HS-5 (cell line): ENCODE measurements around the gene PLXND1.
"Not testable (repeated sequence)": the region's sequence is repeated elsewhere in the genome, so short reads cannot be mapped to it uniquely, and the experiment has no call there.

Experiments used
- DNase-seq: peaks from one replicate; pipeline ENCODE4 v3.0.0-alpha.2; 2012; ENCODE audit warnings: low read depth

Gene PLXND1

DNA sequence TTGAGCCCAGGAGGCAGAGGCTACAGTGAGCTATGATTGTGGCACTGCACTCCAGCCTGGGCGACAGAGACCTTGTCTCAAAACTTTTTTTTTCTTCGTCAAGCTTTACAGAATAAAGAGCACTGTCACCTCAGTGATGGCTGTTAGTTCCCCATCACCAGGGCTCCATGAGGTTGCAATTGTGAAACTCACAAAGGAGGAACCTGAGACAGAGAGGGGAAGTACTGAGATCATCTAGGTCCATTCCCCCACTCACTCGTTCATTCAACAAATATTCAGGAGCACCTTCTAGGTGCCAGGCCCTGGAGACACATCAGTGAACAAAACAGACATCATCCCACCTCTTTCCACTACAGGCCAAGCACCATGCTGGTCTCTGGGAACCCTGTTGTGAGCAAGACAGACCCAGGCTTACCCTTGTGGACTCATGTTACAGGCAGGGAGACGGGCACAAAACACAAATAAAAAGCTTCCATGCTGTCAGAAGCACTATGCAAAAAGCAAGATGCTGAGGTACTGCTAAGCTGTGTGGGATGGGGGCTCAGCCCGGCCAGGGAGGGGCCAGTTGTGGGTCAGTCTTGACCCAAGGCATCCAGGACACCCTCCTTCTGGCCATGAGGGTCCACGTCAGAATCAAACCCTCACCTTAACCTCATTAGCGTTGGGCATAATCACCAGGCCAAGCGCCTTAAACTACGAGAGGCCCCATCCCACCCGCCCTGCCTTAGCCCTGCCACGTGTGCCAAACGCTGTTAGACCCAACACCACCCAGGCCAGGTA lies 80.2 kb downstream of the PLXND1 start:
- no peak for DNase-seq

DNA sequence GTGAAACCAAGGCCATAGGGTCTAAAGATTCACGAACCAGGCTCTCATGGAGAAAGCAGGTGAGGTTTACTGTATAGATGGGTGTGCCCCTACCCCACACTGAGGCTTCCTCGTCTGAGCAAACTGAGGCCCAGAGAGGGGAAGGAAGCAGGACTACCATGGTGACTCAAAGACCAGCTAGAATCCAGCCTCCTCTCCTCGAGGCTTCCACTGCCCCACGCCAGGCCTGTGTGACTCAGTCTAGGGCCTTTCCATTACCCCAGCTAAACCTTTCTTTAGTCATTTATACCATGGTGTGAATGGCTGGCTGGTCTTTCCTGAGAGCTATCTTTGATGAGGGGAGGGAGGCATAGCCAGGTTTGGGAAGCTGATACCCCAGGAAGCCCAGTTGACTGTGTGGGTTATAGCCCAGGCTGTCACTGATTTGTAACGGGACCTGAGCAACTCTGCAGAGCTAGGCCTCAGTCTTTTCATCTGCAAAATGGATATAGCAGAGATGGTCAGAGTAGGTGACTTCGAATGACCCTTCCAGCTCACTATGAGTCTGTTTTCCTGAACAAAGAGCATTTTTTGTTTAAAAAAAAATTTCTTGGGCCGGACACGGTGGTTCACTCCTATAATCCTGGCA lies 81.0 kb downstream of the PLXND1 start:
- DNase-seq: no peak

DNA sequence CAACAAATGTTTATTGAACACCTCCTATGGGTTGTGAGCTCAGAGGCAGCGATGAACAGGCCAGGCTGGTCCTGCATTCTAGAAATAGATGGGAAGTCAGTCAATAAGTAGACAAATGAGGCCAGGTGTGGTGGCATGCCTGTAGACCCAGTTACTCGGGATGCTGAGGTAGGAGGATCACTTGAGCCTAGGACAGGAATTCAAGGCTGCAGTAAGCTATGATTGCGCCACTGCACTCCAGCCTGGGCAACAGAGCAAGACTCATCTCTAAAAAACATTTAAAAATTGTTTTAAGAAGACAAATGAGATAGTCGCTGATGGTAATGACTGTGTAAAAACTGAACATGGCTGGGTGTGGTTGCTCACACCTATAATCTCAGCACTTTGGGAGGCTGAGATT lies 82.4 kb downstream of the PLXND1 start:
- DNase-seq: no peak

DNA sequence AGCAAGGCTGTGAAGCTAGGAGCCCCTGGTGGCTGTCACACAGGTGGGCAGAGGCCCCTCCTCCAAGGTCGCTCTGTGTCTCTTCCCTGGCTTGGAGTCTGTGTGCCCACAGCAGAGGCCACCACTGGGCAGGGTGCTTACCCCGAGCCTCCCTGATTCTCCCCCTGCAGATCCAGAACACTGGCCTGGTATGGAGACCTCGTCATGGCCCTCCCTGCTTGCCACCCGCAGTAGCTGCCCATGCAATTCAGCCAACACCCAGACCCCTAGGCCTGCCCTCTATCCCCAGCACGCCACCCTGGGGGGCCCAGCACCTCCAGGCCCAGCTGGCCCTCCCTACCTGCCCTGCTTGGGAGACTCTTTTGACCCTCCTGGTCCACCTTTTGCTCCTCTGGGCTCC lies 83.5 kb downstream of the PLXND1 start:
- no peak for DNase-seq

DNA sequence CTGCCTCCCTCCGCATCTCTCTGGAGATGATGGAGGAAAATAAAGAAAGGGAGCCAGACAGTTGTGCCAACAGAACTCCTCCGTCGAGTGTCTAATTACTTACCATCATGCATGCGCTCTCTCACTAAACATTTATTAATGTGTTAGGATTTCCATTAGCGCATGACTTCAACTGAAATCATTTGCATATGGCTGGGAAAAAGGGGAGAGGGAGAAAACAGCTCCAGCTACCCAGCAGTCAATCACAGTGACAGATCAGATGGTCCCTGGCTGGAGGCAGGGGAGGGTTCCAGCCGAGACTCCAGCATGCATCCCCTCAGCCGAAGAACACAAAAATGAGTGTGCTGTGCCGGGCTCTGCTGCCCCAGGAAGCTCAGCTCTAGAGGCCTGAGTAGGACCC lies 84.9 kb downstream of the PLXND1 start:
- no peak for DNase-seq

DNA sequence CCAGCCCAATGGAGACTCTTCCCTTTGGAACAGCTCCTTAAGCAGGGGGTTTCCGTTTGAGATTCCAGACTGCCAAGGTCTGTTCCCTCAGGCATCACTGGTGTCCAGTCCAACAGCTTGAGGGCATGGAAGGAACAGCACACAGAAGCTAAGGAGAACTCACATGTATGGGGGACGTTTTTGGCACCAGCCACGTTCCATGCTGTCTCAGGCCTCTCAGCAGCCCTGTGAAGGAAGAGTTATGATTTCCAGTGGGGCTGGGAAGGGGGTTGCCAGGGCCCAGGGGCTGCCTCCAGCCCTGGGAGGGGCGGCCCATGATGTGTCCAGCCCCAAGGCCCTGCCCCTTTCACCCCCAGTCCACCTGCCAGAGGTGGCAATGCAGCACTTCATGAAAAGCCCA lies 85.5 kb downstream of the PLXND1 start:
- no peak for DNase-seq

DNA sequence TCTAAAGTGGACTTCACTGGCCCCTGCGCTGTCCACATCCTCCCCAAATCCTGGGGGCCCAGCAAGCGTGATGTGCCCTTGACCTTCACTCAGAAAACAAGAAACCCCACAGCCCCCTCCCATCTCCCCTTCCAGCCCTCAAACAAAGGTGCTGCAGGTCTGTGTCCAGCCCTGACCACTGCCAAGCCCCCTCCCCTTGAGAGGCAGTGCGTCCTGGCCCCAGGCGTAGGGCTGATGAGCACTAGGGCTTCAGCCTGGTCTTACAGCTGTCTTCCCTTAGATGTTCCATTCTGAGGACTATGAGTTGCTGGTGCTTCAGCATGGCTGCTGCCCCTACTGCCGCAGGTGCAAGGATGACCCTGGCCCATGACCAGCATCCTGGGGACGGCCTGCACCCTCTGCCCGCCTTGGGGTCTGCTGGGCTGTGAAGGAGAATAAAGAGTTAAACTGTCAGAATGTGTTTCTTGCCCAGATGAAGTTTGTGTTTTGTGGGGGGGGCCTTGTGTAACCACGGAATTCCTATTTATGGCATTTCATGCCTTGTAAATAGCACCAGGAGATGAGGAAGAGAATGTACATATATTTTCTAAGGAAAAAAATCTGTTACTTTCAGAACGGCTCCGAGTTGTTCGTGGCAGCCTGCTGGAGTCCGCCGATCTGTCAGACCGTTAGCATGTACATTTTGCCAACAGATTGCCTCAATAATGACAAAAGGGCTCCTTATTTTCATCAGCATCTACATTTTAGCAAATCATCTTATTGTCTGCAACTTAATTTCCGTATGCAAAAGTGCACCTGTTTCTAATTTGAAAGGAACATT lies 86.4 kb downstream of the PLXND1 start:
- DNase-seq: no peak

DNA sequence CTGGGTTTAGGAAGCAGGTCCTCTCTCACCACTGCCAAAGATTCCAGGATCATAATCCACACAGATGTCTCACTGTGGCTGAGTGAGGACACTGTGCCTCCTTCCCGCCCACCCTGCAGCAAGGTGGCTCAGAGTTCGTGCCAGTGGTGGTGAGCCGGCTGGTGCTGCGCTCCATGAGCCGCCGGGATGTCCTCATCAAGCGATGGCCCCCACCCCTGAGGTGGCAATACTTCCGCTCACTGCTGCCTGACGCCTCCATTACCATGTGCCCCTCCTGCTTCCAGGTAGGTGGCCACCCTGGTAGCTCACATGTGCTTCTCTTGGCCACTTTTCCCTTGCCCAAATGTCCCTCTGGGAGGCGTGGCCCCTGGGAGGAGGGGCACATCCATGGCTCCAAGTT lies 87.0 kb downstream of the PLXND1 start:
- no peak for DNase-seq

DNA sequence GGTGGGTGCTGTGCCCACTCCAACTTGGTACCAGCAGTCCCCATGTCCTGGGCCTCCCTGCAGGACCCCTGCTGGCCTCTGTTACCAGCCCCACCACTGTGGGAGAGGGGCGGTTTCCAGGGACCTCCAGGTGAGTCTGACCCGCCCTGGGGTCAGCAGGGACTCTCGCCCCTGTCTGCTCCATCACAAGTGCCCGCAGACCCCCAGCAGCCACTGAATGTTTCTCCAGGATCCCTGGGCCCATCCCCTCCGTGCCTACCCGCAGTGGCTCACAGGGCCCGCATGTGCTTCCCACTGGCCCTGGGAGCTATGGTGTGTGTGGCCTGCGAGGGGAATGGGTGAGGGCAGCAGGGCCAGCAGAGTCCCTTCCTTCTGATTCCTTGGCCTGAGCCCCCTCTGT lies 87.9 kb downstream of the PLXND1 start:
- DNase-seq: no peak

DNA sequence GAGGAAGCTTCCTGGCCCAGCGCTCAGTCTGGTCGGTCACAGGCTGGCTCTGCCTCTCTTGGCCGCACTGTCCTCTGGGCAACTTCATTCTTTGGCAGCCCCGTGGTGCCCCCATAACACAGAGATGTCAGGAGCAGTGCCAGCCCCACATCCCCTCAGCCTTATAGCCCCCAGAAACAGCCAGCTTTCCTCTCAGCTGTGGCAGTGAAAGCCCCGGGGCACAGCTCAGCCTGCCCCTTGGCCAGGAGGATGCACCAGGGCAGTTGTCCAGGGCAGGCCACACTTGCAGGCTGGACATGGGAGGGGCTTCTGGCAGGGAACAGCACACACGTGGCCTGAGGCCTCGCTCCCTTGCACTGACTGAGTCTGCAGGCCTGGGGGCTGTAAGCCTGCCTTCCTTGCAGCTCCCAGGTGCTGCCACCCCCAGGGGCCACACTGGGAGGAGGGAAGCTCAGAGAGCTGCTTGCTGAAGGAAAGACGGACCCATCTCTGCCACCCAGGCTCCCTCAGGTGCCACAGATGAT lies 88.4 kb downstream of the PLXND1 start:
- DNase-seq: no peak

DNA sequence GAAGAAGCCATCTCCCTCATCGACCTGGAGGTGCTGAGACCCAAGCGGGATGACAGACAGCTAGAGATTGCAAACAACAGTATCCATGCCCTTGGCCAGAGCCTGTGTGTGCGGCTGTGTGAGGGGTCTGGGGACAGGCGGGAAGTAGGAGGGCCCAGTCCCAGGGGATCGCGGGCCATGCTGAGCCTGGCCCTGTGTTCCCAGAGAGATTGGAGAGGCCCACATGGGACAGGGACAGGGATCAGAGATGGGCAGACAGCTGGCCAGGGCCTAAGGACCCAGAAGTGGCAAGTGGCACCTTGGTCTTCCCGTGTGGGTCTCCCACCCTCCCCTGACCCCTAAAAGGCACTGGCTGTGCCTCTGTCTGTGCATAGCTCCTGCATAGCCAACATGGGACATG lies 89.0 kb downstream of the PLXND1 start:
- no peak for DNase-seq

DNA sequence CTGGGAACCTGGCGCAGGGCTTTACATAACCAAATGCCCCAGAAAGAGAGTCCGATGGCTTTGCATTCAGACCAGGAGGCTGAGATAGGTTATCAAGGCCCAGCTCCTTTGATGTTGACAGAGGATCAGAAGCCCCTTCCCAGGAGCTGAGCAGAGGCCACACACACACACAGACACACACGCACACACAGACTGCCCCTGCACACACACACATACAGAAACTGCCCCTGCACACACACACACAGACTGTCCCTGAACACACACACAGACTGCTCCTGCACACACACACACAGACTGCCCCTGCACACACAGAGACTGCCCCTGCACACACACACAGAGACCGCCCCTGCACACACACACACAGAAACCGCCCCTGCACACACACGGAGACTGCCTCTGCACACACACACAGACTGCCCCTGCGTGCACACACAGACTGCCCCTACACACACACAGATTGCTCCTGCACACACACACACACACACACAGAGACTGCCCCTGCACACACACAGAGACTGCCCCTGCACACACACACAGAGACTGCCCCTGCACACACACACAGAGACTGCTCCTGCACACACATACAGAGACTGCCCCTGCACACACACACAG lies 90.5 kb downstream of the PLXND1 start:
- DNase-seq: not testable (repeated sequence)

DNA sequence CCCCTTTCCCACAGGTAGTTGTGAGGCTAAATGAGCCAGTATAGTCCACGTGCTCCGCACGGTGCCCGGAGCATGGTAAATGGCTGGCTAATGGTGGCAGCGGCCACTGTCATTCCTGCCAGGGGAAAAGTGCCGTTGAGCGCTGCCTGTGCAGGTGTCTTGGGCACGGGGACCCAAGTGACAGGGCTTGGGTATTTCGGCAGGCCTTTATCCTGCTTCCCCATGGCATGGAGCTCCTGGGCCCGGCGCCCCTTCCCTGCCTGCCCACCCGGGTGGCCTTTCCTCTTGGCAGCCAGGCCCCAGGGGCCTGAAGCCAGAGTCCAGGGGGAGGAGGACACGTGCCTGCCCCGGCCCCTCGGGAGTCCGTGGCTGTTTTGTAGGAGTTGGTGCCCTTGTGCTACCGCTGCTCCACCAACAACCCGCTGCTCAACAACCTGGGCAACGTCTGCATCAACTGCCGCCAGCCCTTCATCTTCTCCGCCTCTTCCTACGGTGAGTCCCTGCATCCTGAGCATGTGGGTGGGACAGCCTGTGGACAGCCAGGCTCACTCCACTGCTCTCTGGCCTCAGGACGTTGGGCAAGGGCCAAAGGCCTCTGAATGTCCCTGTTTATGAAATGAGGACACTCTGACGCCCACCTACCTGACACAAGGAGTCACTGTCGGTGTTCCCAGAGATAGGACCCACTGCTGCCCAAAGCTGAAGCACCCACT lies 91.2 kb downstream of the PLXND1 start:
- not testable (repeated sequence) for DNase-seq

DNA sequence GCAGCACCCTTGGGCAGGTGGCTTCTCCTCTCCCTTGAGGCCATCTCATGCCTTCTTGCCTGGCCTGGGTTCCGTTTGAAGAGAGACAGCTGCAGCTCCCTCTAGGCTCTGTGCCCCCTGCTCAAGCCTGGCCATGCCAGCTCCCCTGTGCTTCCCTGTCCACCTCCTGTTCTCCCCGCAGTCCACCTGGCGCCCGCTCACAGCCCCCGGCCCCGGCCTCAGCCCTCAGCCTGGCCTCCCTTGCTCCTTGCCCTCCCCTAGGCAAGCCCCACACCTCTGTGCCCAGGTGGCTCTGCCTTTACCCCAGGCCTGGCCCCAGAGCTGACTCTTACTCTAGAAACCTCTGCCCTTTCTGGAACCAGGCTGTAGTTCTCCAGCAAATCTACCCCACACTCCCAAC lies 91.9 kb downstream of the PLXND1 start:
- no peak for DNase-seq

DNA sequence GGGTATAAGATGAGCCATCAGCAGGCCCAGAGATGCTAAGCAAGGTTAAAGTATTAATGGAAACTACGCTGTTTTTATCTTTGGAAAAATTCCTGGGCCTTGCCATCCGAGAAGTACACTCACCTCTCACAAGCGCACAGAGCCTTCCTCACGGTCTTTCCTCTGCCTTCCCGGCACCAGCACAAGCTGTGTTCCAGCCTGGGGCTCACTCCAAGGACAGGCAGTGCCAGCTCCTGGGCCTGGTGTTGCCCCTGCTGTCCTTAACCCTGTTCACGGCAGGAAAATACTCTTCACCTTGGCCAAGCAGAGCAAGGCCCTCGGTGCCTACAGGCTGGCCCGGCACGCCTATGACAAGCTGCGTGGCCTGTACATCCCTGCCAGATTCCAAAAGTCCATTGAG lies 92.4 kb downstream of the PLXND1 start:
- DNase-seq: no peak

DNA sequence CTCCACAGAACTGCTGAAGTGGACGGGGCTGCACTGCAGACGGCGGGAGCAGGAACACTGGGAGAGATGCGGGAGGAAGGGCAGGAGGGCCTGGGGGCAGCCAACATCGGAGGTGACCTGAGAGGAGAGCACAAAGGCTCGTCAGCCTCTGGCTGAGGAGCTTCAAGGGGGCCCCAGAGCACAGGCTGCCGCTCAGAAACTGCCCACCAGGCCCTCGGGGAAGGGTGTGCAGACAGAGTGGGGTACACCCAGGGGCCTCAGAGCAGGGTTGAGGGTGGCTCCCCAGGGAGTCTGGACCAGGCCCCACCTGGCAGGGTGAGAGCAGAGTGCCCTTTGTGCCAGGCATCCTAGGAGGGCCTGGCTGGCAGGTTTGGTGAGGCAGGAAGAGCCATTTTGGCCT lies 92.8 kb downstream of the PLXND1 start:
- DNase-seq: no peak

DNA sequence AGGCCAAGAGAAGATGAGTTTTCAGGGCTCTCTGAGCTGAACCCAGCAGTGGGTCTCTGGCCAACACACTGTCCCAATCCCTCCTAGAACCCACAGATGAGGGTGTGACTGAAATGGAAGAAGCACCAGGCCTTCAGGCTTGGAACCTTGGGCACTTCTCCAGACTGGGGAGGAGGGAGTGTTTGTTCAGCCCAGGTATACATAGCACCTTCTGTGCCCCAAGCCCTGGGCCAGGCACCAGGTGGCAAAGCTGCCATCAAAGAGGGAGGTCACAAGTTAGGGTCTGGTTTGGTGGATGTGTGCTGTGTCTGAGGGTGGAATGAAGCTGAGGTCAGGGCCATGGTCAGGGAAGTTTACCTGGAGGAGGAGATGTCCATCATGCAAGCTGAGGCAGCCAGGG lies 93.9 kb downstream of the PLXND1 start:
- DNase-seq: no peak

DNA sequence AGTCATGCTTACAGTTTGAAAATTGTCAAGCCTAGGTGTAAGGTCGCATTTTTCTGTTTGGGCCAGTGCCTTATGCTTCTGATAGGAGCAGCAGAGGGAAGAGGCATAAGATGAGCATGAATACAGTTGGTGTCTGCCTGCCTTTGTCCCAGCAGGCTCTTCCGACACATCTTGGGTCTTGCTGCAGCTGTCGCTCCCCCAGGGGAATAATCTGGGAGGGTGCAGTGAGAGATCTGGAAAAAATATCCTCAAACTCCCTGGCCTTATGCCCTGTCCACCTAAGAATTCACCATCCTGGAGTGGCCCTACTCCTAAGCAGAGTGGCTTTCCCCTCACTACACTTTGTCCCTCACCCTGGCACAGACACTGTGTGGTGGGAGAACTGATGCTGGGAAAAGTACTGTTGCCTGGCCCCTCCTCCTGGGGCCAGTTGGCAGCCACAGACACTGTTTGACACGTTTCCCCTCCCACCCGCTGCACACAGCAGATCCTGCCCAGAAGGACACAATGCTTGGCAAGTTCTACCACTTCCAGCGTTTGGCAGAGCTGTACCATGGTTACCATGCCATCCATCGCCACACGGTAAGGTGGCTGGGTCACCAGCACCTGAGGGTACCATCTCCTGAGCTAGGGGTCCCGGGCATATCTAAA lies 99.2 kb downstream of the PLXND1 start:
- no peak for DNase-seq

DNA sequence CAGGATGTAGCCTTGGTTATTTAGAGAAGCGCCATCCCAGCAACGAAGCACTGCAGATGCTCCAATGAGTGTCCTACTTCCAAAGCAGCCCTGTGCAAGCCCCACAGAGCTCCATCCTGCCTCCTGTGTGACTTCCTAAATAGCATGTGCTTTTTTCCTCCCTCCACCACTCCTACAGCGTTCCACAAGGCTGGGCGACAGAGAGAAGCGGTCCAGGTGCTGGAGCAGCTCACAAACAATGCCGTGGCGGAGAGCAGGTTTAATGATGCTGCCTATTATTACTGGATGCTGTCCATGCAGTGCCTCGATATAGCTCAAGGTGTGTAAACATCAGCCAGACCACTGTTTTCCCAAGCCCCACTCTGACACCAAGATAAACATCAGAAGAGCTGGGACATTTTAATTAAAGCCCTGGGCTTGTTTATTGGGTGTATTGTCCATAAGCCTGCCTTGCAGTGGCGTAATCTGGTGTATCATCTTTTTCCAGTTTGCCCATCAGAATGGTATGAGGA lies 100.2 kb downstream of the PLXND1 start:
- DNase-seq: no peak

DNA sequence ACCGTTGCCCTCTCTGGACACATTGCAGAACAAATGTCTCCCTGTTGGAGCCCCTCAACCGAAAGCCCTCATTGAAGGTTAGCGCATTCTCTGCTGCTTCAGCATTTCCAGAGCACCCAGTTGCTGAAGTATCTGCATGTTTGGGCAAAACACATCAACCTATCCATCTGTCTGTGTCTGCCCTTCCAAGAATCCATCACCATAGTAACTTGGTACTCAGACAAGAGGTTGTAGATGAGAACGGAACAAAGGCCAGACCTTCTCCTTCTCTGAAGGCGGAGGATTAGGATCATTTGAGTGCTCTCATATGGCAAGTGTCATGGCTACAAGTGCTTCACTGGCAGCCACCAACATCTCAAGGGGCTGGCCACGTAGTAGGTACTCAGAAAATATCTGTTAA lies 101.1 kb downstream of the PLXND1 start:
- no peak for DNase-seq
